Measurements from ENCODE around the gene LHFPL6. TPM values are rescaled to one million over a fixed set of nuclear protein-coding genes. Genes with fewer than 3 reads are reported as not detected.

Gene LHFPL6
- total RNA-seq, 2 donors from 2014 or later: 7.5 to 40.0 TPM

DNA sequence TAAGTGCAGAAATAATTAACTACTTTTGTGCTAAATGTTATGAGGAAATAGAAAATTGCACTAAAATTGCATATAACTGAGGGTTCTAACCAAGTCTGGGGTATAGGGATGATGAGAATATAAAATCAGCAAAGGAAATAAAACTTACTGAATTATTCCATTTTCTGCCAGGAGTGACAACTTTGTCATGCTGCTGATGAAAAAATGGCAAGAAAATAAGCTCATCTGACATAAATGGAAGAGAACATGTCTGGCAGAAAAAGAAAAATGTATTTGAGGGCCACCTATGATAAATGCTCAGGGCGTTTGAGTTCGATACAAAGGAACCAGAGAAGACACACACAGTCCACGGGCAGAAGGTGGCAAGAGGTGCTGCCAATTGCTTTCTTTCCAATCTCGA lies 78.2 kb downstream of the LHFPL6 start:
- TF ChIP-seq CTCF (IDR thresholded peaks at IDR 0.05) (no peak), POLR2AphosphoS5 (IDR thresholded peaks at IDR 0.05) (no peak)
- intact Hi-C loops (cut with DNase I): no loop called here
- H3K4me1 ChIP-seq (replicated peaks): no peaks in the 10 kb centered on the region
- WGBS: 72% methylated on average over 4 of the region's 4 CpGs
- no peaks in the 10 kb centered on the region for H3K9me3 ChIP-seq
- H3K36me3 ChIP-seq: no peaks in the 10 kb centered on the region
- H3K4me3 ChIP-seq: no peak overlapping the region
- H3K27ac ChIP-seq: no peak overlapping the region
- no peak for DNase-seq (ENCODE audit: low spot score)
- H3K27me3 ChIP-seq (replicated peaks; ENCODE audit: insufficient read depth): no peaks in the 10 kb centered on the region

GRCh38 chr13:39522329-39522728 lies 80.7 kb downstream of the LHFPL6 start:
- H3K4me3 ChIP-seq: no peak overlapping the region
- H3K27me3 ChIP-seq (replicated peaks; ENCODE audit: insufficient read depth): no peaks in the 10 kb centered on the region
- 94% methylated on average over 4 of the region's 4 CpGs for WGBS
- H3K27ac ChIP-seq: no peak overlapping the region
- H3K4me1 ChIP-seq (replicated peaks): no peaks in the 10 kb centered on the region
- intact Hi-C loops (cut with DNase I): no loop called here
- DNase-seq (ENCODE audit: low spot score): no peak
- H3K9me3 ChIP-seq: no peaks in the 10 kb centered on the region
- no peaks in the 10 kb centered on the region for H3K36me3 ChIP-seq
- TF ChIP-seq POLR2A (IDR thresholded peaks at IDR 0.05): no peak
- TF ChIP-seq POLR2AphosphoS5 (IDR thresholded peaks at IDR 0.05): no peak
- no peak for TF ChIP-seq CTCF (IDR thresholded peaks at IDR 0.05)

GRCh38 chr13:39521701-39522100 lies 81.3 kb downstream of the LHFPL6 start:
- no peaks in the 10 kb centered on the region for H3K4me1 ChIP-seq (replicated peaks)
- H3K4me3 ChIP-seq: no peak overlapping the region
- no peak overlapping the region for H3K27ac ChIP-seq
- TF ChIP-seq CTCF (IDR thresholded peaks at IDR 0.05) (no peak), POLR2A (IDR thresholded peaks at IDR 0.05) (no peak), POLR2AphosphoS5 (IDR thresholded peaks at IDR 0.05) (no peak)
- intact Hi-C loops (cut with DNase I): no loop called here
- H3K9me3 ChIP-seq: no peaks in the 10 kb centered on the region
- H3K36me3 ChIP-seq: no peaks in the 10 kb centered on the region
- DNase-seq (ENCODE audit: low spot score): no peak
- no peaks in the 10 kb centered on the region for H3K27me3 ChIP-seq (replicated peaks; ENCODE audit: insufficient read depth)
- WGBS: 58% methylated on average over 4 of the region's 4 CpGs

- no peak for TF ChIP-seq POLR2A (IDR thresholded peaks at IDR 0.05)
- TF ChIP-seq POLR2AphosphoS5 (IDR thresholded peaks at IDR 0.05): no peak
- no peak for TF ChIP-seq CTCF (IDR thresholded peaks at IDR 0.05)
- H3K4me3 ChIP-seq: no peak overlapping the region
- H3K27me3 ChIP-seq (replicated peaks; ENCODE audit: insufficient read depth): no peaks in the 10 kb centered on the region
- no peak for DNase-seq (ENCODE audit: low spot score)
- H3K36me3 ChIP-seq: no peaks in the 10 kb centered on the region
- WGBS: 63% methylated on average over 6 of the region's 6 CpGs
- no peaks in the 10 kb centered on the region for H3K9me3 ChIP-seq
- no peak overlapping the region for H3K27ac ChIP-seq
- H3K4me1 ChIP-seq (replicated peaks): no peaks in the 10 kb centered on the region
- intact Hi-C loops (cut with DNase I): no loop called here
These were observed 86.9 kb downstream of the LHFPL6 start for GRCh38 chr13:39516096-39516495.

DNA sequence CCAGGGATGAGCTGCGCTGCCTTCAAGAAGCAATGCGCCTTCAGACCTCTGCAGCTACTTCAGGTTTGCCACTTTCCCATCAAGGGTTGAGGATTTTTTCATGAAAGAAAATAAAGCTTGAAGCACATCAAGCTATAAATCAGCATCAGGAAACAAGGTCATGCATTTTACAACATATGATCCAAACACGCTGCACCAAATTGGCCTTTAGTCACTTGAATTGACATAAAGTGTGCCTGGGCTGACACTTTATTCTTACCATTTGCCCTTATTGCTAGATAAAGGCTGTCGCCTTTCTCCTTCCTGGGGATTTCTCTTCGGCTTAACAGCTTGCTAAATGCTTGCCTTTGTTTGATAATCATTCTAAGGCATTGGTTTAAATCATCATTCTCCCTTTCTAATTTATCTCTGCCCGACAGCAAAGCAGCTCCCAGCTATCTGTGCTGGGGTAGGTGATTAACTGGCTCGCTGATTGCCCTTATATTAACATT lies 87.7 kb downstream of the LHFPL6 start:
- intact Hi-C loops (cut with DNase I): no loop called here
- WGBS: 89% methylated on average over 7 of the region's 7 CpGs
- Histone ChIP-seq H3K9me3 (no peaks in the 10 kb centered on the region), H3K27ac (no peak overlapping the region), H3K27me3 (replicated peaks; ENCODE audit: insufficient read depth) (no peaks in the 10 kb centered on the region), H3K4me1 (replicated peaks) (no peaks in the 10 kb centered on the region), H3K4me3 (no peak overlapping the region), H3K36me3 (no peaks in the 10 kb centered on the region)
- no peak for DNase-seq (ENCODE audit: low spot score)
- TF ChIP-seq POLR2AphosphoS5 (IDR thresholded peaks at IDR 0.05) (no peak), CTCF (IDR thresholded peaks at IDR 0.05) (no peak), POLR2A (IDR thresholded peaks at IDR 0.05) (no peak)

Measured in prostate gland (tissue), 2 donors.